Stimulated activated CD4-positive, alpha-beta T cell treated with anti-CD3 and anti-CD28 coated beads, TNF-alpha, amount 100 ng/mL, for 24 hours (primary cell): Measurements from ENCODE around the gene HTR4.
"Not testable (repeated sequence)": the region's sequence is repeated elsewhere in the genome, so short reads cannot be mapped to it uniquely, and the experiment has no call there.

Experiments
- DNase-seq, 3 experiments: peaks; one replicate each; pipeline ENCODE4 v3.0.0-alpha.2; 2020; ENCODE audit warnings: low read depth in 3 of 3

HTR4 gene

DNA sequence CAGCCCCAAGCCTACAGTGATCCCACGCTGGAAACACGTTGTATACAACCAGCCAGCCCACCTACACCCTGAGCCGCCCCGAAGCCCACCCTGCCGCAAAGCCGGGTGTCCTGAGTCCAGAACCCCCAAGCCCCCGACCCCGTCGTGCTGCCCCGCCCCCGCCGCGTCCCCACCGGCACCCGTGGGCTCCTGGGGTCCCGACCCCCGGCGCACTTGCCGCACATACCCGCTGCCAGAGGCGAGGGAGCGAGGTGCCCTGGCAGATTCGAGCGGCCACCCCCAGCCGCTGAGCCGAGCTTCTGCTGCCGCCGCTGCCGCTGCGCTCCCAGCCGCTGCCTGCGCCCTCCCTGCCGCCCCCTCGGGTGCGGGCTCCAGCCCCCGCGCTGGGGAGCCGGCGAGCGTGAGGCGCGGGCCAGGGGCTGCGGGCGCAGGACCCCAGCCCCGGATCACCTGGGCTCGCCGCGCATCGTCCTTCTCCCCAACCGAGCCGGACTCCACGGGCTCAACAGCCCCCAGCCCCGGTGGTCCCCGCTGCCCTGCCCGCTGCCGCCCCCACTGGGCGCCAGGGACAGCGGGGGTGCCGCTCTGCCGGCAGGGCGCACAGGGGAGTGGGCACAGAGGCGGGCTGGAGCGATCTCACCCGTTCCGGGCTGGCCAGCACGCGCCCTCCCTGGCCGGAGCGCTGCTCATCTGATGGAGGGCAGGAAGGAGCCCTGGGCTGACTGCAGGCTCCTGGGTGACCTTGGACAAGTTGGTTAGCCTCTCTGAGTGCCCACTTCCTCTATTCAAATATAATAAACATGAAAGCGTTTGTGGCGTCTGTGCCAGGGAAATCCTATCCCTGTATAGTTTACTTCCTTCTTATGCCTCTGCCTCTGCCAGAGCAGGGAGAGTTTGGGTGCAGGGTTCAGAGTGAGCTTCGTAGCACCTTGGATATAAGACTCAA is at the start of gene HTR4:
Gene HTR4, minus strand, starts transcription at position 692 of the 946 bp plus-strand sequence. CDS start 17,513 bp downstream, outside the sequence.
- DNase-seq = no peak

GRCh38 chr5:148702019-148702596 is 47.8 kb upstream of the HTR4 start:
- no peak for DNase-seq

DNA sequence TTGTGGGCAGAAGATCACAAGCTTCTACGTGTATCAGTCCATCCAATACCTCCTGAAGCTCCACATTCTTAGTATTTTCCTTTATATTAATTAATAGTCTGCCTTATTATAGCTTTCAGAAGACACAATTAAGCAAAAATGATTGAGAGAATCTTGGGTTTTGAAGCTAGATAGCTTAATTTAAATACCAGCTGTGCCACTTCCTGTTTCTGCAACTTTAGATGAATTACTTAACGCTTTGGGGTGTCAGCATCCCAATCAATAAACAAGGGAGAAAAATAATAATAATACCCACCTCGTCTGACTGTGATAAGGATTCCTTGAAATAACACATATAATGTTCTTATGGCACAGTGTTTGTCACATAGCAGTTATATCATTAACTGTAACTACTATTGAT is 44.7 kb upstream of the HTR4 start:
- DNase-seq = no peak

DNA sequence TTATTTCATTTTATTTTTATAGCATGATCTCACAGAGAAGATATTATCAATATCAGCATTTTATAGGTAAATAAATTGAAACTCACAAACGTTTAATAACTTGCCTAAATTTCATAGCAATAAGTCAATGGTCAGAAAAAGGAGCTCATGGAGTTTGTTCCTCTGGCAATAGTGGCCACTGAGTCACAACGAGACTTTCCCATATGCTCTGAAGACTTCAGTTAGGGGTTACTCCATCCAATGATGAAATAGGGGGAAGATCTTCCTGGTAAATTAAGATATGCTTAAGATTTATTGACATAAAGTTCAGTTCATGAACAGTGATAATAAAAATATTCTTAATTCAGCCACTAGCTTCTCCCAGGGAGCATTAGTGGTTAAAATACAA is 43.5 kb upstream of the HTR4 start:
- DNase-seq = no peak

DNA sequence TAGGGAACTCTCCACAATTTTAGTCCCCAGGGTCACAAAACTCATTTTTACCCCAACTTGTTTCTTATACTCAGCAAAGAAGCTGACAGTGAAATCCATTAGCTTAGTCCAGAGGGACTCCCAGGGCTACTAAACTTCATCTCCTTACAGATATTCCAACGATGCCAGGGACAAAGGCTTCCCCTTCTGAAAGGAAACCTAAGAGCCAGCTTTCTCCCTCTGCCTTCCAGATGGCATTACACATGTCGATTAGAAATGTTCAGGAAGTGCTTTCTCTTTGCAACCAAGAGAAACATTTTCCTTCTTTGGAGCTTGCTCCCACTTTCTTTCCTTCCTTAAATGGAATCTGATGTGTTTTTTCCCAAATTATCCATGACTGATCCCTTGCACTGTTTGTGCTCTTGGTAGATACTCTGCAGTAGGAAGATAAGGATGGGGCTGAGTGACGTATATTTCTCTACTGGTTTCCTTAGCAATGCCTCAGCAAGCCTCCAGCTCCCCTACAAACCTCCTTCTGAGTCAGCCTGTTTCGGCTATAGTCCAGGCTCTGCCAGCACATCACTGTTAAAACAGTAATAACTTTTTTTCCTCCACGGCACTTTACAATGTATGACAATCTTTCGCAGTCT is 43.0 kb upstream of the HTR4 start:
- DNase-seq = no peak

DNA sequence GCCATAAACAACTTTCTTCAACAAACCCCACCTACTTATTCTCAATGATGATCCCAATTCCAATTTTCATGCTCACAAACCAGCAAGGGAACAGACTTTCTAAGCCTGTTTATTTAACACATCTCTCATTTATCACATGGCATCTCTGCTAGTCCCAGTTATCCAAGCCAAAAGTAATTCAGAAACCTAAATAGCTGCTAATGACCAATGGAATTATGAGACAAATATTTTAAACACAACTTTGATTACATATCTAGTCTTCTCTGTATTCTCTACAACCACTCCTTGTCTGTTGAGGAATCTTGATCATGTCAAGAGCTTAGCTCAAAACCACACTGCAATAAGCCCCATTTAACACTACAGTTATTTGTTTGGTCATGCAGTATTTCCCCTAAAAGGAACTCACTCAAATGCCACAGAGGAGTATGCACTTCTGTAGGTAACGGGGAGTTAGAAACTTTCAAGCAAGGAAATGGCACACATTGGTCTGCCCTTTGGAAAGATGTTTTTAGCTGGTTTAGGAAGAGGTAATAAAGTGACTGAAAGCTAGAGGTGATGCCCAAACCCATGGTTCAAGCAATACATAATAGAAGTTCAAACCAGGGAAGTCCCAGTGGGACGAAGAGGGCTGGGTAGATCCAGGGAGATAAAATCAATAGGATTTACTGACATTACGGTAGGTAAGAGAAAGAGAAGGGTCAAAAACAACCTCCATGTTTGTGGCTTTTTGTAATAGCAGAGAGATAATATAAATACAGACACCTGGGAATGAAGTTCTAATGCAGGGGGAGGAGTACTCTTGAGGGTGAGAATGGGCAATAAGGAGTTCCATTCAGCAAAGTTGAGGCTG is 42.1 kb upstream of the HTR4 start:
- no peak for DNase-seq

DNA sequence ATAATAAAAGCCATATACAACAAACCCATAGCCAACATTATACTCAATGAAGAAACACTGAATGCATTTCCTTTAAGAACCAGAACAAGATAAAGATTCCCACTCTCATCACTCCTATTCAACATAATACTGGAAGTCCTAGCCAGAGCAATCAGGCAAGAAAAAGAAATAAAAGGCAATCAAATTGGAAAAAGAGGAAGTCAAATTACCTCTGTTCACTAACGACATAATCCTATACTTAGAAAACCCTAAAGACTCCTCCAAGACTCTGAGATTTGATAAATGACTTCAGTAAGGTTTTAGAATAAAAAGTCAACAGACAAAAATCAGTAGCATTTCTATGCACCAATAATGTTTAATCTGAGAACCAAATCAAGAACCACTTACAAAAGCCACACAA is 36.6 kb upstream of the HTR4 start:
- no peak for DNase-seq

DNA sequence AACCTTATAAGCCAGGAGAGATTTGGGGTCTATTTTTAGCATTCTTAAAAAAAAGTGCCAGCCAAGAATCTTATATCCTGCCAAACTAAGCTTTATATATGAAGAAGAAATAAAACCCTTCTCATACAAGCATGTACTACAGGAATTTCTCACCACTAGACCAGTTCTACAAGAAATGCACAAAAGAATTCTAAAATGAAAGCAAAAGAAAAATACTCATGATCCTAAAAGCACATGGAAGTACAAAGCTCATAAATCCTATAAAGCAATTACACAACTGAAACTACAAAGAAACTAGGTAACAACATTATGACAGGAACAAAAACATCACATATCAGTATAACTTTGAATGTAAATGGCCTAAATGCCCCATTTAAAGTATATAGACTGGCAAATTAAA is 34.5 kb upstream of the HTR4 start:
- DNase-seq = no peak

DNA sequence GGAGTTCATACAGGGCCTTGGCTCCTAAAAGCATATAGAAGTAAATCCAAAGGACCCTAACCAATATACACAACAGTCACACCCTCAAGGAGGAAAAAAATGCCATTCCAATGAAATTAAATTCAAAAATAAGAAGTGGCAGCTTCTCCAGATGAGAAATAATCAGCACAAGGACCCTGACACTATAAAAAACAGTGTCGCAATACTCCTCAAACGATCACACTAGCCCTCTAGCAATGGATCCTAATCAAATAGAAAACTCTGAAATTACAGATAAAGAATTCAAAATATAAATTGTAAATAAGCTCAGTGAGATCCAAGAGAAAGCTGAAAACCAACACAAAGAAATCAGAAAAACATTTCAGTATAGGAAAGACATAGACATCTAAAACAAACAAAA is 33.5 kb upstream of the HTR4 start:
- DNase-seq = no peak

- DNase-seq = no peak
Measured at GRCh38 chr5:148687427-148687826, 33.1 kb upstream of the HTR4 start.

GRCh38 chr5:148686660-148687059 is 32.3 kb upstream of the HTR4 start:
- no peak for DNase-seq

DNA sequence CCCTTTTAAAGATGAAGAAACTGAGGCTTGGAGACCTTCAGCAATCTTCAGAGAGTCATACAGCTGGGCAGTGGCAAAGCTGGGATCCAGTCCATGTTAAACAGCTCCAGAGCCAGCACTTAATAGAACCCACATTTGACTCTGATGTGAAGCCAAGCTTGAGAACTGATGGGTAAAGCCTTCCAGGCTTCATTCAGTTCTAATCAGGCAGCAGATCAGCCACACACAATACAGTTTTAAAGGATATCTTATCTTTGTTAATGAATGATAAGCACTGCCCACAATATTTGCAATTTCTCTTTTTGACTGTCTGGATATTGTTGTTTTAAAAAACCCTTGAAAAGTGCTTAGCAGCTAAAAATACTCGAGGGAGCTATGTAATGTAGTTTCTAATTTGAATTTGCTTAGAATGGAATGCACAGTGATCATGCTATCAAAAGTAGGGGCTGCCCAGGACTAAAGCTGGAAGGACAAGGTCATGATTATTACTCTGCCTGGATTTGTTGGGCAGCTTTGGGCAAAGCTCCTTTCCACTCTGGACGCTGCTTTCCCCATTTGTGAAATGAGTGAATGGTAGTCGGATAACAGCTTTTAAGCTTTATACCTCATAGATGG is 31.3 kb upstream of the HTR4 start:
- DNase-seq = no peak

- no peak for DNase-seq
Measured at GRCh38 chr5:148684528-148684927, 30.2 kb upstream of the HTR4 start.

DNA sequence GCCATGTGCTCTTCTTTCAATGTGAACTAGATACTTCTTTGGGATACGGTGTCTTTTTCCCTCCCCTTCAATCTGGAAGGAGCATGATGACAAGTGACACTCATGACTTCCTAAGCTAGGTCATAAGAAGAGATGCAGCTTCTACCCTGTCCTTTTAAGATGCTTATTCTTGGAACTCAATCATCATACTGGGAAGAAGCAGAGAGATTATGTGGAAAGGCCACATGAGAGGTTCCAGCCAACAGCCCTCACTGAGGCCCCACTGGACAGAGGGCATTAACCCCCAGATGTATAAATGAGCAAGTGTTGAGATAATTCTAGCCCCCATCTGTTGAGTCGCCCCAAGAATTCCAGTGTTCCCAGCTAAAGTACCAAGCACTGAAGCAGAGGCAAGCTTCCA is 29.3 kb upstream of the HTR4 start:
- DNase-seq = no peak

GRCh38 chr5:148682058-148683026 is 28.0 kb upstream of the HTR4 start:
- DNase-seq = no peak

DNA sequence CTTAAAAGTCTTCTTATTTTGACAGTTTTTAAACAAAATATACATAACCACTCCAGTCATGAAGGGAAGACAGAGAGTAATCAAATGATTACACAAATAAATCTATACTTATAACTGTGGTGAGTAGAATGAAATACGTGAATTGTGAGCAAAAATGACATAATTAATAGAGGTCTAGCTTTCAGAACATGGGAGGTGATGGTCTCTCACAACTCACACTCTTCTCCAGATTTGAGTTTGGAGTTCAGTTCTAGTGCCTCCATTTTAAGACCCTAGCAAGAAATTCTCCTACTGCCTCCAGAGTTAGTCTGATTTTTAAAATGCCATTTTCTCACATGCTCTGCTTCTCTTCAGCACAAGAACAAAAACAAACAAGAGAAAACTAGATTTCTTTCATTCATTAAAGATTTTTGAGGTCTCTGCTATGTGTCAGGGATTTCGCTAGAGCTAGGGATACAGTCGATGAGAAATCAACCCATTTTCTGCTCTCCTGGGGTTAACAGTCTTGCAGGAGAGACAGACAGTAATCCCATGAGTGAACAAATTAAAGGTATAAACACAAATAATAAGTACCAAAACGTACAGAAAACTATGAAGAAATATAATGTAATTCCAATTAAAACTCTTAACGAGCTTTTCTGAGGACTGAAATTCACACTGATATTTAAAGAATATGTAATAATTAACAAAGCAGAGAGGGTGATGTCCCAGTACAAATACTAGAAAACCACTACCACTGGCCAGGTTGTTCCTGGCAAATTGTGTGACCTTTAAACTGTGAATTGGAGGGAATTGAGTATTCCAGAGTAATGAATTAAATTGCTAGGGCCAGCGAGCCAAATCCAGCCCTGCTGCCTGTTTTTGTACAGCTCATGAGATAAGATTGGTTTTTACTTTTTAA is 27.1 kb upstream of the HTR4 start:
- DNase-seq = no peak

DNA sequence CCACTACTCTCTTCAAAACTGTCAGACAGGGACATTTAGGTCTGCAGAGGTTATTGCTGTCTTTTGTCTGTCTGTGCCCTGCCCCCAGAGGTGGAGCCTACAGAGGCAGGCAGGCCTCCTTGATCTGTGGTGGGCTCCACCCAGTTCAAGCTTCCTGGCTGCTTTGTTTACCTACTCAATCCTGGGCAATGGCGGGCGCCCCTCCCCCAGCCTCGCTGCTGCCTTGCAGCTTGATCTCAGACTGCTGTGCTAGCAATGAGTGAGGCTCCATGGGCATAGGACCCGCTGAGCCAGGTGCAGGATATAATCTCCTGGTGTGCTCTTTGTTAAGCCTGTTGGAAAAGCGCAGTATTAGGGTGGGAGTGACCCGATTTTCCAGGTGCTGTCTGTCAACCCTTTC is 19.4 kb upstream of the HTR4 start:
- DNase-seq = not testable (repeated sequence)

DNA sequence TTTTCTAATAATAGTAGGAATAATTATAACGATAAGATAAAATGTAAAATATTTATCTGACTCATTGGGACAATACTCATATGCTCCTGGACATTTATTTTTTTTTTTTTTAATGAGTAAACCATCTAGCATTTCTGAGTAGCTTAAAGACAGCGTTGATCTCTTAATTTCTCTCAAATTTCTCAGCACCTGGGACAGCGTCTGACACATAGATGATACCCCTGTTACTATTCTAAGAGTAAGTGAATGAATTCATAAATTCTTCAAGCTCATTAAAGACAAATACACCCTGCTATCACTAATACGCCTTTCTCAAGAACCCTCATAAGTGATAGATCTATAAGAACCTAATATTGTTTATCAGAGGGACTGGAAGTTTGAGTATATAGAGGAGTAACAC is 12.0 kb upstream of the HTR4 start:
- no peak for DNase-seq

- no peak for DNase-seq
Measured at GRCh38 chr5:148665431-148665830, 11.1 kb upstream of the HTR4 start.
